G401 (cell line): ENCODE measurements around the gene KRT1. TPM values are rescaled to one million over a fixed set of nuclear protein-coding genes. Genes with fewer than 3 reads are reported as not detected.
"Not testable (repeated sequence)": the region's sequence is repeated elsewhere in the genome, so short reads cannot be mapped to it uniquely, and the experiment has no call there.

Experiments used
- DNase-seq: peaks from one replicate; pipeline ENCODE4 v3.0.0-alpha.2; 2015; ENCODE audit warnings: low spot score
- in situ Hi-C: cut with HindIII; loops from 2 replicates; pipeline ENCODE4 v1.10.0; 2016; ENCODE audit warnings: low sequenced_read_pairs, mixed read lengths
- total RNA-seq: library from RNA; depleted of rRNA; stranded (reverse); fragments of >200 nt; shearing (Covaris generic); gene quantifications from 2 replicates; pipeline ENCODE4 v1.2.3, GENCODE V29; 2014; rRNA removed

The KRT1 gene
- total RNA-seq = not detected in 2 replicates

DNA sequence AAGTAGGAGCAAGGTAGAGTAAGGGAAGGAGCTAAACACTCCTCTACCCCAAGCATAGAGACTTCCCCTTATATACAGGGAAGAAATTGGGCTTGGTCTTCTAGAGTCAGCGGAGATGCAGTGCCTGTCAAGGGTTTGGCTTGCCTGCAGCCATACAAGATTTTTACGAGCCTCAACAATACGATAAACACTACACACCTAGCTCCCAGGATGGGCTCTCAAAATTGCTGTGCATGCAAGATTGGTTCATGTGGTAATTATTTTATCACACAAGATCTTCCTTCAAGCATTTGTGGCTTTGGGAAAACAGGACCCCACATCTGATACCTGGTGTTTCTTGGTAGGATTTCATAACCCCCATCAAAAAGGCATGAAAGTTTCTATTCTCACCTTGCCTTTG, at the start of gene KRT1:
KRT1 (minus strand) TSS at position 45 of the 400 bp plus-strand sequence. CDS start 59 bp downstream, outside the sequence.
- in situ Hi-C loops = no loop called here
- DNase-seq = no peak

DNA sequence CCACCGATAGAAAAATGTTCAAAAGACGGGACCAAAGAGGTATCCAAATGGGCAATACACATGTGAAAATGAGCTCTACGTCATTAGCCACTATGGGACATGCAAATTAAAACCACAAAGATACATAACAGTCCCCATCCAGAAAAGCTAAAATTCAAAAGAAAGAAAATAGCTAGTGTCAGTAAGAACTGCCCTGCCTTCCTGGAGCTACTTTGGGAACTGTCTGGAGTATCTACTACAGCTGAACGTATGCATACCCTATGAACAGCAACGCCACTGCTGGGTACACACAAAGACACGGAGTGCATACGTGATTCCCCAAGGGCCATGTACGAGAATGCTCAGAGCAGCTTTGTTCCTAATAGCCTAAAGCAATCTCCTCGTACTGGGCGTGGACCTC, 48.9 kb upstream of the KRT1 start:
- in situ Hi-C loops = no loop called here
- no peak for DNase-seq

DNA sequence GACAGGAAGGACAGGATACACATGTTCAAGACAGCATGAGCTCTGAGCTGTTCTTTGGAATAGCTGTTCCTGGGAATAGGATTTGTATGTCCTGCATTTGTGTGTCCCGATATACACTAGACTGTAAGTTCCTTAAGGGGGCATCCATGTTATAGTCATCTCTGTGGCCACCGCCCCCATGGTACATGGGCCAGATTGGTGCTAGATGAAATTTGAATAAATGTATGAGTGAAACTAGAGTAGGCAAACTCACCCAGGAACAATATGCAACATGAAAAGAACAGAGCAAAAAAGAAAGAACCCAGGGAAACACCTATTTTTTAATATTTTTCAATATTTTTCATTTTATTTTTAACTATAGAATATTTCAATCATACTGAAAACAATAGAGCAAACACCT, 48.2 kb upstream of the KRT1 start:
- in situ Hi-C loops = no loop called here
- DNase-seq = no peak

DNA sequence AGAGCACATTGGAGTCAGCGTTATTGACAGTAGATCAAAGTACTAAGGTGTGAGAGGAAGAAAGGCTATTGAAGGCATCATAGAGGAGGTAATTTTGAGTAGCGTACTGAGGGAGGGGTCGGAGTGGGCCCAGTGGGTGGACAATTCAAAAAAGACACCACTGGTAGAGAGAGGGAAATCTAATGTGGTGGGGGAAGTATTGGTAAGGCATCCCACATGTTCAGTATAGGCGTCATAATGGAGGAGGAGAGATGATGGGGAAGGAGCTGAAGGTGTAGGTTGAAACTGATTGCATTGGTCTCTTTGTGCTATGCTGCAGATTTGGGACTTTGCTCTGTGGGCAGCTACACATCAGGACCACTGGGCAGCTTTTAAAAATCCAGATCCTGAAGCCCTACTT, 46.8 kb upstream of the KRT1 start:
- no peak for DNase-seq
- in situ Hi-C loops = no loop called here

DNA sequence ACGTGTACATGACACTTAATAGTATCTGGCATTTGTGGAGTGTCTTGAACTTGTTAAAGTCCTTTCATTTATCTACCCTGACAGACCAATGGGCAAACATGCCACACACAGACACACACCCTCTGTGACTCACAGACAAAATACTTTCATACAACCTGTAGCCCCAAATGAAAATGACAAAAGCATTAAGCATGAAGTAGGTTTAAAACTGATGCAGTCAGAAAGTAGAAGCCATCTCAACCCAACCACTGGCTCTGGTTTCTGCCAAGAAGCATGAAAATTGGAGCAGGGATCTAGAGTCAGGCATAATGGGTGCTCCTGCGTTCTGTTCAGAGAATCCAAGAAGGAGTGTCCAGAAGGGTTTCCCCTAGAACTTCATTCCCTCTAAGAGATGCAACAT, 46.2 kb upstream of the KRT1 start:
- in situ Hi-C loops = no loop called here
- DNase-seq = no peak

DNA sequence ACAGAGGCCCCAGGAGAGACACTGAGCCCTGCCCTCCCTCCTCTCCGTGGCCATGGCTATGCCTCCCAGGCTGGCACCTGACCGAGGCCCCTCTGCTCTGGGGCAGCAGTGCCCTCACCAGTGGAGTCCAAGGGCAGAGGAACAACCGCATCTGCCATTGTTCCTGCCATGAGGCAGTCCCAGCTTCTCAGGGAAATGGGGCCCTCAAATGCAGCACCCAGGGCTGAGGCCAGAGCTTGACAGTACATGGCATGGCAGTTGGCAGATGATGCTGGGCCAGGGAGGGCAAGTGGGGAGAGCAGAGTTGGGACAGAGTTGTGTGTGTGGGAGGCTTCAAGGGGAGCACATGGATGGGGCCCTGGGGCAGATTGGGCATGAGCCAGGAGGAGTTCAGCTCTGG, 44.2 kb upstream of the KRT1 start:
- no peak for DNase-seq
- in situ Hi-C loops = no loop called here

DNA sequence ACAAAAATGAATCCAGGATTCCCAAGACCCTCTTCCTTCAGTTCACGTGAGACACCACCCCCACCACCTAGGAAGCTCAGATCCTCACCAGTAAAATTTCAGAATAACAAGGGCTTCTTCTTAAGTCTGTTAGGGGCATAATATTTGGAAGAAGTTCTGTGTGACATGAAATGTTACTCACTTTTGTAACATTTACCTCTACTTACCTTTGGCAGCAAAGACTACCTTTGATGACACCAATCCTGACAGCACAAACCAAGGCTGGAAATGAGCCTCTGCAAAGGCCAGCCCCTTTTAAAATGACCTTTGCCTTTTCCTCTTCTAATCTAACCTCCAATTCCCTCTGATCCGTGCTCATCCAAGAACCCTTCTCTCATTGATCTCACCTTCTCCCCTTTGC, 42.5 kb upstream of the KRT1 start:
- in situ Hi-C loops = no loop called here

DNA sequence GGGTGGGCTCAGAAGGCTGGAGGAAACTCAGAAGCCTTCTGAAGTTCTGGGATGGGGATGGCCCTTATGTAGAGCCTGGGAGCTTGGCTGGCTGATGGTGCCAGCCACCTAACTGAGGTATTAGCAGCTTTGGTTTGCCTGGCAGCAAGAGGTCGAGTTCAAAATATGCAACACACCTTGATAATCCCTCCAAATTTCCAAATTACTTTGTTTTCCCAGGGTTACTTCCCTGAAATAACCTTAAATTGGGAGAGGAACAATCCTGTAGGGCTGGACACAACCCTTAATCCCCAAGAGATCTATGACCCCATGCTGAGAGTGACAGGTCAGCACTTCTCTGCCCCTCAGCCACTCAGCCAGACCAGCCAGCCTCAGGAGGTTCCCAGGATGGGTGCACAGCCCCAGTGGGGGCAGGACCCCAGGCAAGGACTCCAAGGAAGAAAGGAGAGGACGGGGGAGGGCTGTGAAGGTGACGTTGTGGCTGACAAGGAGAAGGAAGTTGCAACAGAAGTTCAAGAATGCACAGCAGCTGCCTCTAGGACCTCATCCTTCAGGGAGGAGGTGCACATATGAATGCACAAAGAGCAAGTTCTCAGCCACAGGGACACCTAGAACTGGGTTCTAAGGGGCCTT, 41.7 kb upstream of the KRT1 start:
- DNase-seq = no peak
- in situ Hi-C loops = no loop called here

More for the DNA sequence above, 42.5 kb upstream of the KRT1 start:
- no peak for DNase-seq

DNA sequence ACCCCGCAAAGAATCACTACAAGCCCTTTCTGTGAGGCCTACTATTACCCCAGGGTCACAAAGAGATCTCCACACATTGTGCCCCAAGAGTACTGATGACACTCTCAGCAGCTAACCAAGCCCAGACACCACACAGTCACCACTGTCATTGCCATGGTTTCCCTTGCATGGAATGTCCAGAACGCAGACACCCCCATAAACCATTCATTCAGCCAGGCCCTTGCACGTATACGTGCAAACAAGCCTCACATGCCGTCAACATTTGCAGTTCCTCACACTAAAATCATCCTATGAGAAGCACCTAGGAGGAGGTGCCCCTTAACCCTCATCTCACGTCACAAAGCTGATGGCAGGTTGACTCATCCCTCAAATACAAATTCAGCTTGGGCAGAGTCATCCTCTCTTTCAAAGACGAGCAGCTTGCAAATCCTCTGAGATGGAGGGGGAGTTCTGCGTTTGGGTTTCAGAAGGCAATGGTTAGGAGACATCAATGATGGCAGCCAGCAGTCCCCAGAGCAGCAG, 40.2 kb upstream of the KRT1 start:
- no peak for DNase-seq
- in situ Hi-C loops = no loop called here

DNA sequence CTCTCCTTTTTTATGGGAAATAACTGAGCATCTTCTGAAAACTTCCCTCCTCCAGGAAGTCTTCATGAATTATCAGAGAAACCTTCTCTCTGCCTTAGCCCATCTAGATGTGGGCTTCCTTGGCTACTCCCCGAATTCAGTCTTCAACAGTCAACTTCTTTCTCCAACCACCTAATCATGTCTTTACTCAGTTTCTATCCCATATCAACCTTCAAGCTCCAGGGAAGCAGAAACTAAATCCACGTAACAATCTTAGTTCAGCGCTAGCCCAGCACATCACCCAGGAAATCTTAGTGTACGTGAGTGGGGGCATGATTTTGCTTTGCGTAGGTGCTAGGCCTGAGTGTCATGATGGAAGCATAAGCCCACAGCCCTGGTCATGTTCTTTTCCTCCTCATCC, 35.9 kb upstream of the KRT1 start:
- no peak for DNase-seq
- in situ Hi-C loops = no loop called here

DNA sequence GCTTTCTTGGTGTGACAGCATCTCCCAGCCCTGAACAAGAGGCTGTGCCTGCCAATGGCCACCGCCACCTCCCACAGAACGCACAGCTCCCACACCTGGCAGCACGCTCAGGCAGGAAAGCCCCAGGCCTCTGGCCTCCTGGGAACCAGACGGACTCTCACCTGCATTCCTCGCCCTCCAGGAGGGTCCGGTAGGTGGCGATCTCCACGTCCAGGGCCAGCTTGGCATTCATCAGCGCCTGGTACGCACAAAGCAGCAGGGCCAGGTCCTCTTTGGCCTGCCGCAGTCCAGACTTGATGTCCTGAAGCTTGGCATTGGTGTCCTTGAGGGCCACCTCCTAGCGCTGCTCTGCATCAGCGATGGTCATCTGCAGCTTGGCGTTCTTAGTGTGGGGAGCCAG, 35.2 kb upstream of the KRT1 start:
- no peak for DNase-seq
- in situ Hi-C loops = no loop called here

DNA sequence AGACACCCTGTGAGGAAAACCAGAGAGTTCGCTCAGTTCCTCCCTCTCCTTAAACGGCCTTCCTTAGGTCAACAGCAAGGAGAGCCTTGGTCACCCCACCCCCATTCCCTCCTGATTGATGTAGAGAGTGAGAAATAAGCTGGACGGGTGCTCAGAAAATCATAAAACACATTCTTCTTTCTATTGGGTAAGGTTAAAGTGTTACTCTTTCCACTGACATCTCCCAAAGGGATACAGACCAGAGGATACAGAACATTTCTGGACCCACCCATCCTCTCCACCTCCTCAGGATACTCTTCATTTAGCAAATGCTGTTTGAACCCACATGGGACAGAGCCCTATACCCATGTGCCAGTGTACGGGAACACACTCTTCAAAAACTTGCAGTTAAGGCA, 34.7 kb upstream of the KRT1 start:
- in situ Hi-C loops = no loop called here
- DNase-seq = no peak

DNA sequence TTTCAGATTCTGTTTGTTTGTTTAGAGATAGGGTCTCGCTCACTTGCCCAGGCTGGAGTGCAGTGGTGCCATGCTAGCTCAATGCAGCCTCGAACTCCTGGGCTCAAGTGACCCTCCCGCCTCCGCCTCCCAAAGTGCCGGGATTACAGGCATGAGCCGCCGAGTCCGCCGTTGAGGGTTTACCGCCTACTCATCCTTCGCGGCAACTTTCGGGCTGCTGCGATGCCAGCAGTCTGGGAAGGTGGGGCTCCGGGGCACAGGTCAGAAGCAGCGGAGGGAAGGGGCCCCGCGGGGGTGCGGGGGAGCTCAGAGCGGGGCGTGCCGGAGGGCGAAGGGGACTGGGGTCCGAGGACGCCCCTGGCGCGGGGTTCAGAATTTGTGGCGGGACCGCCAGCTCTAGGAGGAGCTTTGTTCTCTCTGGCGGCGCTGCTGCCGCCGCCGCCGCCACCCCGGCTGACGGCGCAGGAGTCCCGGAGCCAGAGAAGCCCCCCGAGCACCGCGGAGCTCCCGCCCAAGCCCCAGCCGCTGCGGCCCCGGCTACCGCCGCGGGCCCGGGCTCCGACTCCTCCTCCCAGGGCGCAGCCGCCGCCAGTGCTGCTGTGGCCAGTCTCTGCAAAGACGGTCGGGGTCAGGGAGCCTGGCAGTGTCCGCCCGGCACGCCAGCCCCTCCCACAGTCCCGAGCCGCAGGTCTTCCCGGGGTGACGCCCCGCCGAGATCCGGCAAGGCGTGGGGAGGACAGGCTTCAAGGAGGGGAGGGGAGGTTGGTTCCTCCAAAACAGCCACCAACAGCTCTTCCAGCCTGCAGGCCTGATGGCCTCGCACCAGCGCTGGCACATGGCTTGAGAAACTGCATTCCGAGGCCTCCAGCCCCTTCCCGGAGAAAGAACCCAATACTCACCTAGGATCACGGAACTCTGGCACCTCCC, 34.0 kb upstream of the KRT1 start:
- DNase-seq = no peak
- in situ Hi-C loops = no loop called here

DNA sequence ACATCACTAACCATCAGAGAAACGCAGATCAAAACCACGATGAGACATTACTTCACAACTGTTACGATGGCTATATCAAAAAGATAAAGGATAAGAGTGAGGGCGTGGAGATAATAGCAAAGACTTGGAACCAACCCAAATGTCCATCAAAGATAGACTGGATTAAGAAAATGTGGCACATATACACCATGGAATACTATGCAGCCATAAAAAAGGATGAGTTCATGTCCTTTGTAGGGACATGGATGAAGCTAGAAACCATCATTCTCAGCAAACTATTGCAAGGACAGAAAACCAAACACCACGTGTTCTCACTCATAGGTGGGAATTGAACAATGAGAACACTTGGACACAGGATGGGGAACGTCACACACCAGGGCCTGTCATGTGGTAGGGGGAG, 31.9 kb upstream of the KRT1 start:
- in situ Hi-C loops, DNase-seq: not testable (repeated sequence)

DNA sequence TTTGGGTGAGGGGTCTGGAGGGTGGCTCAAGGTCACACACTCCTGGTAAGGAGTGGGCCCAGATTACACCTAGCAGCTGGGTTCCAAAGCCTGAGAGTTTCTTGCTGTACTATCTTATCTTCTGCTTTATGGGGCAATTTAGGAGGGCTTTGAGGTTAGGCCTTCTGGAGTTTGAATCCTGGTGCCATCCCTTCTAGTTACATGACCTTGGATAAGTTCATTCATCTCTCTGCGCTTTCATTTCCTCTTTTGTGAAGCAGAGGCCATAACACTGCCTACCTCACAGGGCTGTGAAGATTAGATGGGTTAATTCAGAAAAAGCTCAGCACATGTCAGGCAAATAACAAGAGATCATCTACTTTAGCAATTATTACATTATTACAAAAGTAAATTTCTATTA, 30.5 kb upstream of the KRT1 start:
- DNase-seq = no peak
- in situ Hi-C loops = no loop called here

DNA sequence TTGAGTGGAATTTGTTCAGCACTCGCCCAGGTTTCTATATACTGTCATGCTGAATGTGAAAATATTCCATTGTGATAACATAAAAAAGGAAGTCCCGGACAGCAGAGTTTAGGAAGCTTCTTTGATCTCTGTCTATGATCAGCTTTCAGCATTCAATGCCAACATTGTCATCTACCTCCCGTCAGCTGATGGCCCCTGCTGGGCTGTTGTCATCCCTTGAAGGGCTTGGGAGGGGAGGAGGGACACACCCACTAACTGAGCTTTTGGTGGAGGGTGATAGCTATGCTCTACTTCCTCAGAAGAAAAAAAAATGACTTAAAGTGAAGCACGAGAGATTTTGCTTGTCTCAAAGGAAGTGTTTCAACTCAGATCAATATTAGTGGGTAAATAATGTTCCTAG, 27.8 kb upstream of the KRT1 start:
- in situ Hi-C loops = loop anchor here (10.0 kb wide), 1 partner anchor 63 kb away; no protein-coding TSS in a partner anchor
- DNase-seq = no peak

DNA sequence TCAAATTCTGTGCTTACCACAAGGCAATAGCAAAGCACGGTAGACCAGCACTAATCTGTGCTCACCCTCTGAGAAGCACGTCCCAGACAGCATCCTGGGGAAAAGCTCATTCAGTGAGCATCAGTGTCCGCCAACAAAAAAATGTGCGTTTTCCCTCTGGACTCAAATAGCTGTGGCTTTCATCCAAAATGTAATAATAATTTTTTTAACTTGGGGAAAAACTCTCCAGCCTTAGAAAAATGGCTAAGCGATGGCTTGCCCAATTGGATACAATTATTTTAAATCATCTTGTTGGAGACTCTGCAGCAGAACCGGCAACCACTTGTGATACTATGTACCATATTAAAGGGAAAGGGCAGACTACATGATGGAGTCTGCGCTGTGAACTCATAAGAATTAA, 24.3 kb upstream of the KRT1 start:
- in situ Hi-C loops = loop anchor here (10.0 kb wide), 1 partner anchor 60 kb away; no protein-coding TSS in a partner anchor
- DNase-seq = no peak

DNA sequence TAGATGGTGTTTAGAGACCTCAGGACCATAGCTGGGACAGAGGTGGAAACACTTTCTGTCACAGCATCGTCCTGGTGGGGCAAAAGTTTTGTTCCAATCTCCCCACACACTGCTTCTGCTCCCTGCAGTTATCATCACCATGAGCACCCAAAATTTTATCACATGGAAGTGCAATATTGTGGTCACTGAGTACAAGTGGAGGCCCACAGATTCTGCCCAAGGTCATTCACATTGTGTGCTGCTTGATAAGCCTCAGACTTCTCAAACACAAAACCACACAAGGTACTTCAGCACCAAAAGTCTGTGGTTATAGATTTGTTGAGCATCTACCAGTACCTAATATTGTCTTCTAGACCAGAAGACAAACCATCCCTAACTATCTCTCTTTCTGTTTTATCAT, 23.7 kb upstream of the KRT1 start:
- in situ Hi-C loops = loop anchor here (10.0 kb wide), 1 partner anchor 59 kb away; no protein-coding TSS in a partner anchor
- no peak for DNase-seq

DNA sequence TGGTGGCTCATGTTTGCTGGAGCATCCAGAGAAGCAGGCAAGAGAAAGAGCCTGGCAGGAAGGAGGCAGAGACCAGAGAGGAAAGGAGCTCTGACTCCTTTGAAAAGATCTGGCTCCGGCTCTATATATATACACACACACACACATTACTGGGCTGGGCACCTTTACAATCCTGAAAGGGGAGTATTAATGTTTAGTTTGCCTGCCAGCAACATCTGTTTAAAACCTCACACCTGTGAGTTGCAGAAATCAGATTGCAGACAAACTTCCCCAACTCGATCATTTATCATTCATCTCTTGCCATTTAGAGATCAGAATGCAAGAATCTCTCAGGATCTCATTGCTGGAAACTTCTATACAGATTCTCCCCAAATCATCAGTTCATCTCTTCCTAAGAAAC, 23.2 kb upstream of the KRT1 start, which contains the start of gene KRT77:
KRT77 (minus strand) TSS at position 101 of the 400 bp plus-strand sequence; CDS start at position 11, 90 bp downstream.
- in situ Hi-C loops = loop anchor here (10.0 kb wide), 1 partner anchor 59 kb away; no protein-coding TSS in a partner anchor

DNA sequence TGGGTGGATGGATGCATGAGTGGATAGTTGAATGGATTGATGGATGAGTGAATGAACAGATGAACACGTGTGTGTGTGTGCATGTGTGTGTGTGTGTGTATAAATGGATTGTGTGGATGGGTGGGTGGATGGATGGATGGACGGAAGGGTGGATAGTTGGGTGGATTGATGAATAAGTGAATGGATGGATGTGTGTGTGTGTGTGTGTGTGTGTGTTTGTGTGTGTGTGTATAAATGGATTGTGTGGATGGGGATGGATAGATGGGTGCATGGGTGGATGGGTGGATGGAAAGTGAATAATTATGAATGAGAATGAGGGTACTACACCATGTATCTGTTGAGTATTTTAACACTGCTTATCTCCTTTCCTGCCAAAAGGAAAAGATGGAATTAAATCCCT, 22.1 kb upstream of the KRT1 start:
- DNase-seq = no peak
- in situ Hi-C loops = loop anchor here (10.0 kb wide), 1 partner anchor 58 kb away; no protein-coding TSS in a partner anchor

More for the DNA sequence above, 23.2 kb upstream of the KRT1 start, which contains the start of gene KRT77:
- DNase-seq = no peak
